ENCODE measurements around the gene BOD1. TPM values are rescaled to one million over a fixed set of nuclear protein-coding genes. Genes with fewer than 3 reads are reported as not detected.

Gene BOD1
- polyA plus RNA-seq, 2 of the 4 experiments (the other 2 are of a cell fraction), result 59.1 to 102 TPM

GRCh38 chr5:173591056-173591514, 25.4 kb downstream of the BOD1 start:
- ATAC-seq, result no peak
- POLR2A ChIA-PET, result no interaction called here
- CTCF ChIA-PET, result interaction anchor here (0.6 to 2.2 kb wide), 9 partner anchors 8 to 721 kb away, joined by 3 to 4 read pairs (median 3); partner anchors contain the start of gene BOD1

More at GRCh38 chr5:173591056-173591514, 25.4 kb downstream of the BOD1 start:
- 50% methylated on average over 11 of the region's 11 CpGs for WGBS (ENCODE audit: missing lambda C conversion rate)
- Histone ChIP-seq H3K27ac (no peak overlapping the region), H3K4me2 (no peak overlapping the region), H3K4me3 (no peak overlapping the region), H3K4me1 (no peaks in the 10 kb centered on the region), H3K9me3 (peaks cover 62% of the 10 kb centered on the region)
- FAIRE-seq (no peak), DNase-seq (ENCODE audit: low read depth in 1 of 2, low spot score in 1 of 2) (no peak)
- TF ChIP-seq HMGXB4 (CRISPR knock-in tag; IDR thresholded peaks at IDR 0.05; ENCODE audit: borderline replicate concordance) (no peak), POLR2A (IDR thresholded peaks at IDR 0.05; ENCODE audit: low read length) (no peak), SREBF2 (IDR thresholded peaks at IDR 0.05) (no peak), FOSL2 (IDR thresholded peaks at IDR 0.05) (no peak), FOSL2 (CRISPR knock-in tag; IDR thresholded peaks at IDR 0.05) (no peak), EHMT2 (IDR thresholded peaks at IDR 0.05; ENCODE audit: low read depth) (no peak), KDM5A (IDR thresholded peaks at IDR 0.05) (no peak), TFCP2L1 (CRISPR knock-in tag; IDR thresholded peaks at IDR 0.05) (no peak), ELK1 (IDR thresholded peaks at IDR 0.05; ENCODE audit: low read depth, low read length) (no peak), E2F6 (IDR thresholded peaks at IDR 0.05; ENCODE audit: borderline replicate concordance, low read depth) (no peak), PBX3 (IDR thresholded peaks at IDR 0.05) (no peak), PHF8 (IDR thresholded peaks at IDR 0.05; ENCODE audit: borderline replicate concordance, low read depth) (no peak), HOXB13 (CRISPR knock-in tag; IDR thresholded peaks at IDR 0.05; ENCODE audit: low read depth) (no peak), RCOR1 (IDR thresholded peaks at IDR 0.05; ENCODE audit: low read depth, low read length) (no peak), MAZ (IDR thresholded peaks at IDR 0.05; ENCODE audit: borderline replicate concordance, low read depth, low read length) (no peak), EHF (CRISPR knock-in tag; IDR thresholded peaks at IDR 0.05) (no peak), CTCF (IDR thresholded peaks at IDR 0.05) (no peak)

All from A549 (cell line).